Fibroblast of skin of back (primary cell): ENCODE results near the gene CPXM2.

Source experiments
- DNase-seq: peaks from one replicate; pipeline ENCODE4 v3.0.0-alpha.2; 2013

CPXM2 gene

DNA sequence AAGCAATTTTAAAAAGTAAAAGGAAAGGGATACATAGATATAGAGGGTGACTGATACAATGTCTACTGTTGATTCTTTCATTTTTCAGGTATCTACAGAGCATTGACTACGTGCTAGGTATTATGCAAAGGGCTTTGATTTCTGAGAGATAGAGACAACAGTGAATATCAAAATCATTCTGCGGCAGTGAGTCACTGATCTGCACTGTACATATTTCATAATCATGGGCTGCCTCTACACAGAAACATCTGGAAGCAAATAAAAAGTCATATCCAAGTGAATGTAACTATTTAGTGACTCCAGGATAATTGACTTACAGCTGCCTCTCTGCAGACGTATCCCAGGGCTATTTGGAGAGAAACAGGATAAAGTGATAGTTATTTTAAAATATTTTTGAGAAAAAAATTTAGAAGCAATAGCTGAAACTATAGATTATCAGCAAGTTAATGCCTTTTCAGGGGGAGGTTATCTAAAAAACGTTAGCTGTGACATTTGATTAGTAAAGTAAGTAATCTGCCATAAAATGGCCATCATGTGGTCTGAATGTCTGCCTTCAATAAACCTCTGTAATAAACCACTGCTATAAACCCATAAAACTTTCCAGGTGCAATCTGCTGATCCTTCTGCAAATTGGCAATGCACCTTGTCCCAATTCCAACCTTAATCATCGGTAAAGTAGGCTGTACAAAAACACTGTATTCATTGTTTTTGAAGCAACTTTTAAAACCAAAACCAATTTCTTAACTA is 43.7 kb downstream of the CPXM2 start:
- DNase-seq, result peak; percentile 22

DNA sequence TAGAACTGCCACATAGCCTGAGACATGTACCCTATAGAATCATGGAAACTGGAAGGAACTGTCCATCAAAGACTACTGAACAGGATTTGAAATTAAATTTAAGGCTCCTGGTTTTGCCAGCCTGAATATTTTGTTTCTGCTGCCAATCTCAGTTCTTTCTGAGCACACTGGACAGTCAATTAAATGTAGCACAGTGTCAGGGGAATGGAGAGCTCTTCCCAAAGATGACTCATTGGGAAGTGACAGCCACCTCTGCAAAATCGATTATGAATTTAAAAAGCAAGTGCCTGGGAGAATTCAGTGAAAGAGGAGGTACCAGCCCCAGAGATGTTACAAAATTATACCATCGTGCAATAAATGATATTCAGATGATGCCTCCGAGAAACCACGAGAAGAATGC is 47.8 kb downstream of the CPXM2 start:
- no peak for DNase-seq

GRCh38 chr10:123842692-123843385 is 48.8 kb downstream of the CPXM2 start:
- DNase-seq, result no peak

GRCh38 chr10:123841560-123841959 is 50.0 kb downstream of the CPXM2 start:
- DNase-seq, result no peak

- no peak for DNase-seq
Observed at GRCh38 chr10:123841115-123841514, 50.5 kb downstream of the CPXM2 start.

DNA sequence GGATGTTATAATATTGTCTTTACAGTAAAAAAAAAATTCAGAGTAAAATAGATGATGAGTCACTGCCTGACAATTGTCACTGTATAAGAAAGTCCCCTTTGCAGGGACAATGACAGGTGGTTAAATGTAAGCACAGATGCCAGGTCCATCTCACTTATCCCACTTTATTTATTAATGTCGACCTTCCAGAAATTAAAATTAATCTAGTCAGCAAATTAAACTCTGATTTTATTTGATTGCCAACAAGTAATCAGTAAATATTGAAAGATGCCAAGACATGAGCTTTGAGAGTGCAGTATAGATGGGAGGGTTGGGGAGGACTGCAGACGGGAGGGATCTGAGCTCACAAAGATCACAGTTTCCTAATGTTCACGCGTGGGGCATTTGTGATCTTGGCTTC is 50.9 kb downstream of the CPXM2 start:
- DNase-seq, result no peak

DNA sequence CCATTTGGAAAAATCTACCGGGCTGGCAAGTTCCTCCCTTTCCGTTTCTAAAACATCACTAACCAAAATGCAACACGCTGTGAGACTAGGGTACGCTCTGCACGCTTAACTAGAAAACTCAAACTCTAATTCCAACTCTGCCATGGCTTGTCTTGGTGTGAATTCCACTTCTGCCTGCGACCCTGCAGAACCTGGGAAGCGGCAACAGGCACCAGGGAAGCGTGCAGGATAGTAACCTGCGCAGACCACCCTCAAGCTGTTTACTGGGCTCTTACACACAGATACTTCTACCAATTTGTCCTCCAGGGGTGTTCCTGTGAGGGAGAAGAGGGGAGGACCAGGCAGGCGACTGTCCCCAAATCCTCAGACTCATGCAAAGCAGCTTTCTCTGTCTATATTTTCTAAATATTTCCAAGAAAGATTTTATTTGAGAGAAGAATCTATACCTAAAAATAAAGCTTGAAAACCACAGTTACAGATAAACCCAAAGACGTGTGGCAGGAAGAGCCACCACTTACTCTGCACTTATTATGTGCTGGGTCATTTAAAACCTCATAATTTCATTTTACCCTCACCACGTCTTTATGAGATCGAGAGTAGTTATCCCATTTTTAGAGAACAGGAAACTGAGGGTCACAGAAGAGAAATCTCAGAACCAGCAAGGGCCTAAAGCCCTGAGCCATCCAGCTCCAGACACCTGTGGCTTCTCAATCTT is 52.9 kb downstream of the CPXM2 start:
- no peak for DNase-seq

GRCh38 chr10:123837756-123838155 is 53.9 kb downstream of the CPXM2 start:
- DNase-seq, result no peak

DNA sequence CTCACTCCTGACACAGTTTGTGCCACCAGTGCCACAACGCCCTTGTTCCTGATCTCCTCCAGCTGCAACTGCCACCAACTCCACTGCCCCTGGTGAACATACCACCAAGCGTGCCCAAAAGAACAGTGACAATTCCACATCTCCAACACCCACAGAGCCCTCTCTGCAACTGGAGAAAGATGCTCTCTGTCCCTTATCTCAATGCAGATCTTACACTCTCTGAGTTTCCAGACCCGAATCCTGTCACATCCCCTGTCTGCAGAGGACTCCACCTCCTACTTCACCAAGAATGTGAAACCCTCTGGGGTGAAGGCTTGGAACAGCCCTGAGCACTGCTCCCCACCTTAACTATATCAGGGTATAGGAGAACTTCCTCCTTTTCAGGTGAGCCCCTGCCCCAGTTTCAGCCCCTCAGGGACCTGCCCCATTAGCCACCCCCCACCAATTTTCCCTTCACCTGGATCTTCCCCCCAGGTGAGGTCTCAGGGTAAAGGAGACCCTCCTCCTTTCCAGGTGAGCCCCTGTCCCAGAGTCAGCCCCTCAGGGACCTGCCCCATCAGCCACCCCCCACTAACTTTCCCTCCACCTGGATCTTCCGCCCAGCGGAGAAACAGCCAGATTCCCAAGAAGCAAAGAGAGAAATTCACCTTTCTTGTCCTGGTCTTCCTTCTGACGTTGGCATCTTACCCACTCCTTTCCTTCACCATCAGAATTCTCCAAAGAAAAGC is 55.0 kb downstream of the CPXM2 start:
- no peak for DNase-seq

DNA sequence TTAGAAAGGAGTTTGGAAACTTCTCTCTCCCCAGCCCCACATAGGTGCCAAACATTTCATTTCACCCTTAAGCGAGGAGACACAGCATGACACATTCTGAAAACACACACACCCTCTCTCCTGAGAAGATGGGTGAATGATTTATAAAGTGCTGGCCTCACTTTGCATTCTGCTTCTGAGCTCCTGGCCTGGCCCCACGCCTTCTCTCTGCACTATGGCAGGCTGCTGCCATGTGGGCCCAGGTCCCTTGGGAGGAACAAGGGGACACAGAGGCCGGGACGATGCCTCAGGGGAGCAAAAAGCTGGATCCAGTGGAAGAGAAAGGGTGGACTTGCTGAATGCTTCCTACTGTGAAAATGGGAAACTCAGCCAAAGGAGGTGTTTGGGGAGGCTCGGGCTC is 56.0 kb downstream of the CPXM2 start:
- DNase-seq, result no peak

DNA sequence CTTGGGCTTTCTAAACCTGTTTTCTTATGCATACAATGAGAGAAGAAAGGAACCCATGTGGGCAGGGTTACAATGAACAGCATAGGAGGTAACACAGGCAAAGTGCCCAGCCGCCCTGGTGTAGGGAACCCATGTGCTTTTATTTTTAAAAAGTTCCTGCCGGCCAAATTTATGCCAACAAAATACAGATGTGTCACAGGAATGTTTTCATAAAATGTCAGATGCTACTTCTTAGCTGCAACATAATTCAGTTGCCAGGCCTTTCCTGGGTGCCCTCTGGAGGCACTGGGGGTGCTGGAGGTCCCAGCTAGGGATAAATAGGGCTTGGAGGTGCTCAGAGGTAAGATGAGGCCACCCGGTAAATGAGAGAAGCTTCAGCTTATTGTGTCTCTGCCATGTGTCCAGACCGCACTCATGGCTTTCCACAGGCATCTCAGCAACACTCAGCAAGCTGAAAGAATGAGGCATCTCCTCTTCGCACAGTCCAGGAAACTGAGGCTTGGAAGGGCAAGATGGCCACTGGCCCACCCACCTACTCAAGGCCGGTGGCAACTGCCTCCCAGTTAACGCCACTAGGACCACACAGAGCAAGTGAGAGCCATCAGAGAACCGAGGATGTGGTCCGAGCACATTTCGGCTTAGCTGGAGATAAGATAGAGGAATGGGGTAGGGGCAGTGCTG is 58.3 kb downstream of the CPXM2 start:
- no peak for DNase-seq

GRCh38 chr10:123831259-123831658 is 60.3 kb downstream of the CPXM2 start:
- no peak for DNase-seq

- DNase-seq, result no peak
Observed at GRCh38 chr10:123821136-123821535, 70.5 kb downstream of the CPXM2 start.

GRCh38 chr10:123809632-123810031 is 82.0 kb downstream of the CPXM2 start:
- no peak for DNase-seq

DNA sequence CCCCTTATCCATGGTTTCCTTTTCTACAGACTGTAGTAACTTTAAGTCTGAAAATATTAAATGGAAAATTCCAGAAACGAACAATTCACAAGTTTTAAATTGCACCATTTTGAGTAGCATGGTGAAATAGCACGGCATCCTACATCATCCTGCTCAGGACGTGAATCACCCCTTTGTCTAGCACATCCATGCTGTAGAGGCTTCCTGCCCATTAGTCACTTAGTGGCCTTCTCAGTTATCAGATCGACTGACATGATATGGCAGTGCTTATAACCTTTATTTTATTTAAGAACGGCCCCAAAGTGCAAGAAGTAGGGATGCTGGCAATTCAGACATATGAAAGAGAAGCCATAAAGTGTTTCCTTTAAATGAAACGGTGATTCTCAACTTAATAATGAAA is 82.7 kb downstream of the CPXM2 start:
- peak; percentile 78 for DNase-seq

- DNase-seq, result no peak
Observed at GRCh38 chr10:123808286-123808685, 83.3 kb downstream of the CPXM2 start.

- no peak for DNase-seq
Observed at GRCh38 chr10:123807444-123808035, 84.1 kb downstream of the CPXM2 start.

GRCh38 chr10:123804716-123805115 is 86.9 kb downstream of the CPXM2 start:
- peak; percentile 28 for DNase-seq

GRCh38 chr10:123800821-123801220 is 90.8 kb downstream of the CPXM2 start:
- no peak for DNase-seq

GRCh38 chr10:123800289-123800688 is 91.3 kb downstream of the CPXM2 start:
- DNase-seq, result no peak

GRCh38 chr10:123798856-123799255 is 92.8 kb downstream of the CPXM2 start:
- DNase-seq, result no peak

DNA sequence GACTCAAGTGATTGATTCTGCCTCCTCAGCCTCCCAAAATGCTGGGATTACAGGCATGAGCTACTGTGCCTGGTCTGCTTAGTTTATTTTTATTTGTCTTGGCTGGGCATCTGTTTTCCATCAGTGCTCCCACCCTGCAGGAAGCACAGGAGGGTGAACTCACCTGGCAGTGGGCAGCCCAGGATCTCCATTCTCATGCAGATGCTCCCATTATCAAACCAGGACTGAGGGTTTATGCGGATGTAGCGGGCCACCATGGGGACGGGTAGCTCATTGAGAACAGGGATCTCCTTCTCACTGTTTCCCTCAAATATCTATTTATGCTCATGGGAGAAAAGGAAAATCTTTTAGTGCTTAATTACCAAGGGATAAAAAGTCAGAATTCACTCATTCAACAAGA is 93.8 kb downstream of the CPXM2 start:
- no peak for DNase-seq
